ENCODE data around the gene CLCN6.

GRCh38 chr1:11847667-11848372 lies 41.8 kb downstream of the CLCN6 start, which contains the start of gene NPPA:
- no peak for TF ChIP-seq CTCF (IDR thresholded peaks at IDR 0.05)
- no peak for TF ChIP-seq POLR2A (IDR thresholded peaks at IDR 0.05)
